ENCODE data around the gene CD2BP2. TPM values are rescaled to one million over a fixed set of nuclear protein-coding genes. Genes with fewer than 3 reads are reported as not detected.
"Not testable (repeated sequence)": the region's sequence is repeated elsewhere in the genome, so short reads cannot be mapped to it uniquely, and the experiment has no call there.

CD2BP2 gene
- 38.8 and 43.5 TPM in 2 replicates for total RNA-seq (2014; rRNA removed; shearing (Covaris generic))
- polyA plus RNA-seq (2015; cell fraction: cytosol; rRNA removed), result 39.0 and 45.0 TPM in 2 replicates
- polyA plus RNA-seq (2015; cell fraction: nucleus; rRNA removed), result 59.3 and 66.9 TPM in 2 replicates

GRCh38 chr16:30355144-30355953 lies at the start of gene CD2BP2:
Gene CD2BP2, minus strand, starts transcription at chr16:30355308. Its CDS starts 627 bp downstream, at chr16:30354681.
- in situ Hi-C loops (cut with HindIII; ENCODE audit: low pct_unique_long_range_greater_than_20kb, low sequenced_read_pairs), result no loop called here
- peak; percentile 98 for DNase-seq (ENCODE audit: low read depth, low spot score)

- no peak for DNase-seq (ENCODE audit: low read depth, low spot score)
- in situ Hi-C loops (cut with HindIII; ENCODE audit: low pct_unique_long_range_greater_than_20kb, low sequenced_read_pairs), result no loop called here
These were observed 46.8 kb upstream of the CD2BP2 start for GRCh38 chr16:30401768-30402425.

GRCh38 chr16:30399435-30400186 lies 44.5 kb upstream of the CD2BP2 start:
- DNase-seq (ENCODE audit: low read depth, low spot score), result no peak
- in situ Hi-C loops (cut with HindIII; ENCODE audit: low pct_unique_long_range_greater_than_20kb, low sequenced_read_pairs), result no loop called here

GRCh38 chr16:30398661-30399434 lies 43.7 kb upstream of the CD2BP2 start:
- in situ Hi-C loops (cut with HindIII; ENCODE audit: low pct_unique_long_range_greater_than_20kb, low sequenced_read_pairs), result no loop called here
- DNase-seq (ENCODE audit: low read depth, low spot score), result no peak

GRCh38 chr16:30397776-30398660 lies 42.9 kb upstream of the CD2BP2 start:
- in situ Hi-C loops (cut with HindIII; ENCODE audit: low pct_unique_long_range_greater_than_20kb, low sequenced_read_pairs), result no loop called here
- DNase-seq (ENCODE audit: low read depth, low spot score), result no peak

- in situ Hi-C loops (cut with HindIII; ENCODE audit: low pct_unique_long_range_greater_than_20kb, low sequenced_read_pairs), result no loop called here
These were observed 41.9 kb upstream of the CD2BP2 start for GRCh38 chr16:30397056-30397455.

GRCh38 chr16:30396627-30397026 lies 41.5 kb upstream of the CD2BP2 start:
- DNase-seq (ENCODE audit: low read depth, low spot score); in situ Hi-C loops (cut with HindIII; ENCODE audit: low pct_unique_long_range_greater_than_20kb, low sequenced_read_pairs): not testable (repeated sequence)

More at GRCh38 chr16:30397056-30397455, 41.9 kb upstream of the CD2BP2 start:
- no peak for DNase-seq (ENCODE audit: low read depth, low spot score)

GRCh38 chr16:30395992-30396585 lies 41.0 kb upstream of the CD2BP2 start:
- DNase-seq (ENCODE audit: low read depth, low spot score), result no peak
- in situ Hi-C loops (cut with HindIII; ENCODE audit: low pct_unique_long_range_greater_than_20kb, low sequenced_read_pairs), result no loop called here

- in situ Hi-C loops (cut with HindIII; ENCODE audit: low pct_unique_long_range_greater_than_20kb, low sequenced_read_pairs), result no loop called here
- DNase-seq (ENCODE audit: low read depth, low spot score), result peak; percentile 28
These were observed 40.3 kb upstream of the CD2BP2 start, which contains the start of gene ZNF48 for GRCh38 chr16:30395155-30395991. Gene ZNF48, plus strand, starts transcription at chr16:30395420. Its CDS starts 375 bp downstream, at chr16:30395795.

GRCh38 chr16:30394592-30395154 lies 39.6 kb upstream of the CD2BP2 start:
- in situ Hi-C loops (cut with HindIII; ENCODE audit: low pct_unique_long_range_greater_than_20kb, low sequenced_read_pairs), result no loop called here

GRCh38 chr16:30383521-30383920 lies 28.4 kb upstream of the CD2BP2 start:
- no peak for DNase-seq (ENCODE audit: low read depth, low spot score)
- in situ Hi-C loops (cut with HindIII; ENCODE audit: low pct_unique_long_range_greater_than_20kb, low sequenced_read_pairs), result no loop called here

More at GRCh38 chr16:30394592-30395154, 39.6 kb upstream of the CD2BP2 start:
- DNase-seq (ENCODE audit: low read depth, low spot score), result no peak

GRCh38 chr16:30382111-30382881 lies 27.2 kb upstream of the CD2BP2 start, which contains the start of gene SEPTIN1:
Gene SEPTIN1, minus strand, starts transcription at chr16:30382561. Its CDS starts 19 bp downstream, at chr16:30382542.
- in situ Hi-C loops (cut with HindIII; ENCODE audit: low pct_unique_long_range_greater_than_20kb, low sequenced_read_pairs), result no loop called here
- DNase-seq (ENCODE audit: low read depth, low spot score), result no peak

- DNase-seq (ENCODE audit: low read depth, low spot score), result no peak
- in situ Hi-C loops (cut with HindIII; ENCODE audit: low pct_unique_long_range_greater_than_20kb, low sequenced_read_pairs), result no loop called here
These were observed 26.4 kb upstream of the CD2BP2 start for GRCh38 chr16:30381291-30382041.
